IPS DF 4.7 (cell line): ENCODE results near the gene RRAD.
"Not testable (repeated sequence)": the region's sequence is repeated elsewhere in the genome, so short reads cannot be mapped to it uniquely, and the experiment has no call there.

Experiments used
- DNase-seq: peaks from one replicate; pipeline ENCODE4 v3.0.0-alpha.2; 2013; ENCODE audit warnings: low spot score; ENCODE audit errors: extremely low read depth

Gene RRAD

GRCh38 chr16:66950971-66951790, 25.8 kb upstream of the RRAD start:
- no peak for DNase-seq

- DNase-seq, result no peak
Measured at GRCh38 chr16:66950437-66950836, 25.1 kb upstream of the RRAD start.

GRCh38 chr16:66949472-66949871, 24.1 kb upstream of the RRAD start:
- DNase-seq, result no peak

DNA sequence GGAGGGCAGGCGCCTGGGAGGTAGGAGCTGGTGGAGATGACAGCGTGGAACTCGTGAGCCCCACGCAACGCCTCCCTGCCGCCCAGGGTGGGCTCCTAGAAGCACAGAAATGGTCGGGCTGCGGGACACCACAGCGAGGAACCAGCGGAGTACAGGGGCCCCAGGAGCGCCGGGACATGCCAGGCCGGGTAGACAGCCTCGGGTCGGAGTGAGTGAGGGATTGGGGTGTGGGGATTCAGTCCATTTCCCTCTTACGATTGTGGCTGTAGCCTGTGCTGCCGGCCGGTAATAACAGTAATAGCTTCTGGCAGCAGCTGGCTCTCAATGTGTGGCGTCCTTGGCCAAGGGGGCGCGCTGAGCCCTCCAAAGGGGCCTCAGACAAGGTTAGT, 23.5 kb upstream of the RRAD start:
- no peak for DNase-seq

GRCh38 chr16:66948134-66948836, 22.9 kb upstream of the RRAD start:
- DNase-seq, result no peak

GRCh38 chr16:66947302-66948065, 22.1 kb upstream of the RRAD start:
- peak; percentile 69 for DNase-seq

GRCh38 chr16:66946974-66947301, 21.6 kb upstream of the RRAD start:
- DNase-seq, result no peak

DNA sequence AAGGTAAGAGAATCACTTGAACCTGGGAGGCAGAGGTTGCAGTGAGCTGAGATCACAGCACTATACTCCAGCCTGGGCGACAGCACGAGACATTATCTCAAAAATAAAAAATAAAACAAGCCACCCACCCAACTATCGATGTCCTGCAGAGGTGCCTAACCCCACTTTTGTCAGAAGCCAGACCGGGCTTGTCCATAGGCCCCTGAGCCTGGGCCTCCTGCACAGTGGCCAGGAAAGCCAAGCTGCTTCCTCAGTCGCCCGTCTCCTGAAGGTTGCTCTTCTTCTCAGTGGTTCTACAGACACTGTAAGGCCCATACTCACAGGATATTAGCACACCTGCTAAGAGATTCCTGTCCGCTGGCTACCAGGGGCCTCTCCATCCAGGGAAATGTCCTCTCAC, 21.2 kb upstream of the RRAD start:
- DNase-seq, result no peak

DNA sequence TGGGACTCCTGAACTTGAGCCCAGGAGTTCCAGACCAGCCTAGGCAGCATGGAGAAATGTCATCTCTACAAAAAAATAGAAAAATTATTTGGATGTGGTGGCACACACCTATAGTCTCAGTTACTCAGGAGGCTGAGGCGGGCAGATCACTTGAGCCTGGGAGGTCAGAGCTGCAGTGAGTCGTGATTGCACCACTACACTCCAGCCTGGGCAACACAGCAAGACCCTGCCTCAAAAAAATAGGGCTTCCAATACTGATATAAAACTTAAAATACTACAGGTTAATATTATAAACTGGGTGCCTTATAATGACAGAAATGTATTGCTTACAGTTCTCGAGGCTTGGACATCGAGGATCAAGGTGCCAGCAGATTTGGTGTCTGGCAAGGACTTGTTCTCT, 20.6 kb upstream of the RRAD start:
- DNase-seq, result no peak

GRCh38 chr16:66944971-66945370, 19.6 kb upstream of the RRAD start:
- not testable (repeated sequence) for DNase-seq

GRCh38 chr16:66944054-66944441, 18.7 kb upstream of the RRAD start:
- no peak for DNase-seq

- DNase-seq, result no peak
Measured at GRCh38 chr16:66943426-66944053, 18.2 kb upstream of the RRAD start.

DNA sequence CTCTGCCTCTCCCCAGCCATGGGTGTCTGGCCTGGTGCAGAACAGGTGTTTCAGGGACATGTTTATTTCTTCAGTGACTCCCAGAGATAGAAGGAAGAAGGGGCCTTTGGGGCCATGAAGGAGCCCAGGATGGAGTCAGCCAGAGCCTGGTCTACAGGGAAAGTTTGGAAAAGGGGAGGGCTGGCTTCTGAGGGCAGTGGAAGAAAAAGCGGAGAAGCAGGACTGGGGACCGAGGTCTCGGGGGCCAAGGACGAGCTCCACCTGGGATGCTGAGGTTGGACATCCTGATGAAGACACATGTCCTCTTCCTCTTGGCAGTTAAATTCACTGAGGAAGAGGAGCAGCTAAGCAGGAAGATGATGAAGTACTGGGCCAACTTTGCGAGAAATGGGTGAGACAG, 17.6 kb upstream of the RRAD start:
- no peak for DNase-seq

DNA sequence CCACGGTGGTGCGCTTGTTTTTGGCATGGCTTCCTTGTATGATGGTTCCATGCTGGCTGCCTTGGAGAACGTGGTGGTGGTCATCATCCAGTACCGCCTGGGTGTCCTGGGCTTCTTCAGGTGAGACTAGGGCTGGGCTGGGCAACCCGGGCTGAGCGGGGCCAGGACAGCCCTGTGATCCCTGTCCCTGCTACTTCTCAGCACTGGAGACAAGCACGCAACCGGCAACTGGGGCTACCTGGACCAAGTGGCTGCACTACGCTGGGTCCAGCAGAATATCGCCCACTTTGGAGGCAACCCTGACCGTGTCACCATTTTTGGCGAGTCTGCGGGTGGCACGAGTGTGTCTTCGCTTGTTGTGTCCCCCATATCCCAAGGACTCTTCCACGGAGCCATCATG, 14.9 kb upstream of the RRAD start:
- DNase-seq, result no peak

GRCh38 chr16:66939366-66939765, 14.0 kb upstream of the RRAD start:
- no peak for DNase-seq

DNA sequence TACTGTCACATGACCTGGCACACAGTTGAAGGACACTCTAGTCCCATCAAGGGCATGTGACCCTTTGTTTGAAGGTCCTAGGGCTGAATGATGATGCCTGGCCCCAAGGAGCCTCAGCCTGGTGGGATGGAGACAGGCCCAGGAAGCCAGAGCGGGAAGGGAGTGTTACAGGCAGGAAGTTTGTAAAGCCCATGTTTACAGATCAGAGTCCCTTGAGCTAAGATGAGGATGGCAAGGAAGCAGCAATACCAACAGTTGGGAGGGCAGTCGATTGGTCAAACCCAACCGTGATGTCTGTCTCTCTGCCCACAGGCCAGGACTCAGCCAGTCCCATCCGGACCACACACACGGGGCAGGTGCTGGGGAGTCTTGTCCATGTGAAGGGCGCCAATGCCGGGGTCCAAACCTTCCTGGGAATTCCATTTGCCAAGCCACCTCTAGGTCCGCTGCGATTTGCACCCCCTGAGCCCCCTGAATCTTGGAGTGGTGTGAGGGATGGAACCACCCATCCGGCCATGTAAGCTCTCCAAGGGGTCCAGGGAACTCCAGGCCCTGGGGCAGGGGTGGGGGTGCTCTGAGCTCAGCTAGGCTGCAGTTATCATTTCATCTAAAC, 12.5 kb upstream of the RRAD start:
- DNase-seq, result no peak

GRCh38 chr16:66936889-66937554, 11.7 kb upstream of the RRAD start:
- DNase-seq, result no peak

- no peak for DNase-seq
Measured at GRCh38 chr16:66936462-66936861, 11.1 kb upstream of the RRAD start.

DNA sequence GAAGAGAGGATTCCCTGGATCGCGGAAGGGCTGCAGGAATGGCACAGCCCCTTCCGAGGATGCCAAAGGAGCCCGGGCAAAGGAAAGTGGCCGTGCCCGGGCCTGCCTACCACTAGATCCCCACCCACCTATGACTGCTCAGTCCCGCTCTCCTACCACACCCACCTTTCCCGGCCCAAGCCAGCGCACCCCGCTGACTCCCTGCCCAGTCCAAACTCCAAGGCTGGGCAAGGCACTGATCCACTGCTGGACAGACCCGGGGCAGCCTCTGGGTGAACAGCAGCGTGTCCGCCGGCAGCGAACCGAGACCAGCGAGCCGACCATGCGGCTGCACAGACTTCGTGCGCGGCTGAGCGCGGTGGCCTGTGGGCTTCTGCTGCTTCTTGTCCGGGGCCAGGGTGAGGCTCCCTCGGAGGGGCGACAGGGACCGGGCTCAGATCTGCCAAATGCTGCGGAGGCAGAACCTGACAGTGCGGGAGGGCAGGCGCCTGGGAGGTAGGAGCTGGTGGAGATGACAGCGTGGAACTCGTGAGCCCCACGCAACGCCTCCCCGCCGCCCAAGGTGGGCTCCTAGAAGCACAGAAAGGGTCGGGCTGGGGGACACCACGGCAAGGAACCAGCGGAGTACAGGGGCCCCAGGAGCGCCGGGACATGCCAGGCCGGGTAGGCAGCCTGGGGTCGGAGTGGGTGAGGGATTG, 10.1 kb upstream of the RRAD start, which contains the start of gene CES2:
TSS of gene CES2 (plus strand) at position 203 of the 698 bp plus-strand sequence. CDS start at position 323, 120 bp downstream.
- DNase-seq, result no peak

- not testable (repeated sequence) for DNase-seq
Measured at GRCh38 chr16:66934839-66935313, 9.5 kb upstream of the RRAD start.
